GM21576 (cell line): ENCODE results near the gene LAMP5.

Source experiments
- ATAC-seq: cut with Tn5 transposase; IDR thresholded peaks from one replicate; pipeline ENCODE4 v1.9.1; 2021; ENCODE audit warnings: mild to moderate bottlenecking, moderate library complexity; ENCODE audit not compliant: unreplicated experiment

Gene LAMP5

GRCh38 chr20:9499126-9499899, 15.1 kb upstream of the LAMP5 start:
- ATAC-seq: no peak

- peak; percentile 59 for ATAC-seq
These were observed 14.3 kb upstream of the LAMP5 start for GRCh38 chr20:9500121-9500520.

- no peak for ATAC-seq
These were observed 12.9 kb upstream of the LAMP5 start for GRCh38 chr20:9501473-9501872.

- no peak for ATAC-seq
These were observed 10.7 kb upstream of the LAMP5 start for GRCh38 chr20:9503526-9504245.

- no peak for ATAC-seq
These were observed 8.0 kb upstream of the LAMP5 start for GRCh38 chr20:9506280-9506821.

GRCh38 chr20:9506964-9507369, 7.4 kb upstream of the LAMP5 start:
- ATAC-seq: no peak

GRCh38 chr20:9507544-9508239, 6.7 kb upstream of the LAMP5 start:
- no peak for ATAC-seq

- ATAC-seq: no peak
These were observed 6.1 kb upstream of the LAMP5 start for GRCh38 chr20:9508240-9508661.

- ATAC-seq: no peak
These were observed 5.7 kb upstream of the LAMP5 start for GRCh38 chr20:9508696-9509178.

GRCh38 chr20:9509246-9509645, 5.1 kb upstream of the LAMP5 start:
- ATAC-seq: no peak

GRCh38 chr20:9510911-9511310, 3.5 kb upstream of the LAMP5 start:
- no peak for ATAC-seq

GRCh38 chr20:9514072-9514460, 324 bp upstream of the LAMP5 start:
- ATAC-seq: no peak

- ATAC-seq: no peak
These were observed 810 bp downstream of the LAMP5 start for GRCh38 chr20:9515214-9515585.

- ATAC-seq: no peak
These were observed 1.4 kb downstream of the LAMP5 start for GRCh38 chr20:9515741-9516233.

- ATAC-seq: no peak
These were observed 2.0 kb downstream of the LAMP5 start for GRCh38 chr20:9516234-9516871.

- no peak for ATAC-seq
These were observed 3.1 kb downstream of the LAMP5 start for GRCh38 chr20:9517297-9518162.

- no peak for ATAC-seq
These were observed 4.3 kb downstream of the LAMP5 start for GRCh38 chr20:9518576-9519175.

GRCh38 chr20:9520086-9520485, 5.7 kb downstream of the LAMP5 start:
- no peak for ATAC-seq

GRCh38 chr20:9523636-9524035, 9.2 kb downstream of the LAMP5 start:
- no peak for ATAC-seq
